GM23338 (cell line): ENCODE data around the gene MGAT3.

ENCODE experiments used
- CTCF ChIP-seq, 2 experiments: fragments of 200-600 bp in 1 of 2; sonication (generic) in 1 of 2; conservative IDR thresholded peaks; 2 replicates each; pipeline versions ENCODE4 v1.5.1 to v1.6.1; 2016 to 2017; ENCODE audit warnings: antibody characterized with exemption in 2 of 2, low read depth in 2 of 2, mild to moderate bottlenecking in 2 of 2, moderate library complexity in 1 of 2
- EZH2 ChIP-seq: fragments of 200-600 bp; sonication (generic); IDR thresholded peaks from one replicate; pipeline ENCODE4 v1.8.0; 2017; ENCODE audit warnings: antibody characterized with exemption, mild to moderate bottlenecking, low read depth; ENCODE audit not compliant: unreplicated experiment
- NANOG ChIP-seq: IDR thresholded peaks from 2 replicates; pipeline ENCODE4 v1.6.1; 2016; ENCODE audit warnings: antibody characterized with exemption, borderline replicate concordance
- POLR2AphosphoS5 ChIP-seq: IDR thresholded peaks from 2 replicates; pipeline ENCODE4 v1.6.1; 2016; ENCODE audit warnings: antibody characterized with exemption, low read depth
- TF ChIP-seq, protein P1 (sequence below): IDR thresholded peaks from one replicate; pipeline ENCODE4 v1.6.1; 2018; ENCODE audit warnings: antibody characterized with exemption; ENCODE audit not compliant: unreplicated experiment

DNA sequence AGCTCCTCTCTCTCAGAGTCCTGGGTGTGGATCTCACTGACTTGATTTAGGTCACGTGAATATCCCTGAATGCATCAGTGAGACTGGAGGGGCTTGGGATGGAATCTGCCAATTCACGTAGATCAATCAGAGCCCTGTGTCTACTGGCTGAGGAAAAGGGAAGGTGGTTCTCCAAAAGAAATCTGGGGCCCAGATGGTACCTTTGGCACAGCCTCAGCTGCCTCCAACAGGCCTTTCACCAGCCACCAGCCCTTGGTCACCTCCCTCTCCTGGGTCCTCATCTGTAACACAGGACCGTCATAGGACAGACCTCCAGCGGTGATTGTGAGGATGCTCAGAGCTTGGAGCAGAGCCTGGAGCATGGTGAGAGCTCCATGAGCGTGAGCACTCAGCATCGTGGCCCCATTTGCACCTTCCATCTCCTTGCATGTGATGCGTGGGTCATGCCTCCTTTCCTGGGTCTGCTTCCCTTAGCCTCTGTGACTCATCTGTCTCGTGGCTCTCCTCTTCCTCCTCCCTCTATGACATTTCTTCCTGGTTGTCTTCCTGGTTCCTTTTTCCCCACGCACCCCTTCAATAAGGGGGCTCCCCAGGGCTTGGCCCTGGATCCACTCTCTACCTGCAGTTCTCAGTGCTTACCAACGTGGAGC, 37.8 kb downstream of the MGAT3 start:
- no peak for TF ChIP-seq CTCF (conservative IDR thresholded peaks at IDR 0.05; ENCODE audit: low read depth in 2 of 2)
- no peak for TF ChIP-seq EZH2
- no peak for TF ChIP-seq POLR2AphosphoS5
- TF ChIP-seq, protein P1, sequence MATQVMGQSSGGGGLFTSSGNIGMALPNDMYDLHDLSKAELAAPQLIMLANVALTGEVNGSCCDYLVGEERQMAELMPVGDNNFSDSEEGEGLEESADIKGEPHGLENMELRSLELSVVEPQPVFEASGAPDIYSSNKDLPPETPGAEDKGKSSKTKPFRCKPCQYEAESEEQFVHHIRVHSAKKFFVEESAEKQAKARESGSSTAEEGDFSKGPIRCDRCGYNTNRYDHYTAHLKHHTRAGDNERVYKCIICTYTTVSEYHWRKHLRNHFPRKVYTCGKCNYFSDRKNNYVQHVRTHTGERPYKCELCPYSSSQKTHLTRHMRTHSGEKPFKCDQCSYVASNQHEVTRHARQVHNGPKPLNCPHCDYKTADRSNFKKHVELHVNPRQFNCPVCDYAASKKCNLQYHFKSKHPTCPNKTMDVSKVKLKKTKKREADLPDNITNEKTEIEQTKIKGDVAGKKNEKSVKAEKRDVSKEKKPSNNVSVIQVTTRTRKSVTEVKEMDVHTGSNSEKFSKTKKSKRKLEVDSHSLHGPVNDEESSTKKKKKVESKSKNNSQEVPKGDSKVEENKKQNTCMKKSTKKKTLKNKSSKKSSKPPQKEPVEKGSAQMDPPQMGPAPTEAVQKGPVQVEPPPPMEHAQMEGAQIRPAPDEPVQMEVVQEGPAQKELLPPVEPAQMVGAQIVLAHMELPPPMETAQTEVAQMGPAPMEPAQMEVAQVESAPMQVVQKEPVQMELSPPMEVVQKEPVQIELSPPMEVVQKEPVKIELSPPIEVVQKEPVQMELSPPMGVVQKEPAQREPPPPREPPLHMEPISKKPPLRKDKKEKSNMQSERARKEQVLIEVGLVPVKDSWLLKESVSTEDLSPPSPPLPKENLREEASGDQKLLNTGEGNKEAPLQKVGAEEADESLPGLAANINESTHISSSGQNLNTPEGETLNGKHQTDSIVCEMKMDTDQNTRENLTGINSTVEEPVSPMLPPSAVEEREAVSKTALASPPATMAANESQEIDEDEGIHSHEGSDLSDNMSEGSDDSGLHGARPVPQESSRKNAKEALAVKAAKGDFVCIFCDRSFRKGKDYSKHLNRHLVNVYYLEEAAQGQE = no peak
- no peak for TF ChIP-seq NANOG
